Hippocampal formation (tissue), 2 donors: ENCODE results near the gene GATAD2A.

ENCODE experiments used
- DNase-seq, 2 donors: peaks; one replicate each; lab custom pipeline; 2025; lab: John Stamatoyannopoulos, UW

GATAD2A gene

GRCh38 chr19:19421299-19421696 lies 15.8 kb downstream of the GATAD2A start:
- DNase-seq = no peak

- no peak for DNase-seq
Measured at GRCh38 chr19:19422156-19422555, 16.7 kb downstream of the GATAD2A start.

DNA sequence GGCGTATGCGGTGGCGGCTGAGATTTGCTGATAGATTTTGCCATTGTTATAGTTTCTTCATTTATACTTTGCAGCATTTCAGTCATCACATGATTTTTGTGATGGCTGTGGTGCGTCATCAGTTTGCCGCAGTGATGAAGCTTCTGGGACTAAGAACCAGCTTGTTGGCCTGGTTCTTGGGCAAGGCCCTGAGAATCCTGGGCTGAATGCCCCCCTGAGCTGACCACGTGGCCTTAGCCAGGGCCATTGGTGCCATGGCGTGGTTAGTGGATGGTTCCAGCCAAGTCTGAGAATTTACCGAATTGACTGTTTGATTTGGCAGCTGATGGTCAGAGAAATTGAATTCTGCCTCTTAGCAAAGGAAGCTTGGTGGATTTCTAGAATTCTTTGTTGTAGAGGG lies 17.8 kb downstream of the GATAD2A start:
- no peak for DNase-seq

DNA sequence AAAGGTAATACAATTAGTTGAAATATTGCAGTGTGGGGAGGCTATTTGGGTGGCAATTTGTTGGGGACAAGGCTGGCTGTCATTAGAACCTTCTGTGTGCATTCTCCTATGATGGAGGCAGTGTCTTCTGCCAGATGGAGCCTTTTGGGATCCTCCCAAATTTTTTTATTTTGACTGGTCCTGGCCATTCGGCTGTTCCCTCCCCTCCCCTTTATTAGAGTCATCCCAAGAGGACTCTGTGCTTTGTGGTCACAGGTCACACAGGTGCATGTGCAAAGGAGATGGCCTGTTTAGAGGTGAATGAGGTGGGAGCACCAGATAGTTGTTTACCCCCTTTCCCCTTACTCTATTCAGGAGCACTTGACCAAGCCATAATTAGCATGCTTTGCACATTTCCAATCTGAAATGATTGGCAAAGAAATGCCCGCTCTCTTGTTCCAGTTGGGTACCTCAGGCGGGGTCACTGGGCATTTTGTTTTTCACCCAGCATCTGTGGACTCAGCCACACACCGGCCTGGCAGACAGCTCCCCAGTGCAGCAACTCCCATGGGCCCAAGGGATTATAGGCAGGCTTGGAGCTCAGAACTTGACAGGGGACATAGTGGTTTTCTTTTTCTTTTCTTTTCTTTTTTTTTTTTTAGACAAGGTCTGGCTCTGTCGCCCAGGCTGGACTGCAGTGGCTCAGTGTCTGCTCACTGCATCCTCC lies 19.8 kb downstream of the GATAD2A start:
- no peak for DNase-seq

GRCh38 chr19:19426216-19426615 lies 20.7 kb downstream of the GATAD2A start:
- no peak for DNase-seq

DNA sequence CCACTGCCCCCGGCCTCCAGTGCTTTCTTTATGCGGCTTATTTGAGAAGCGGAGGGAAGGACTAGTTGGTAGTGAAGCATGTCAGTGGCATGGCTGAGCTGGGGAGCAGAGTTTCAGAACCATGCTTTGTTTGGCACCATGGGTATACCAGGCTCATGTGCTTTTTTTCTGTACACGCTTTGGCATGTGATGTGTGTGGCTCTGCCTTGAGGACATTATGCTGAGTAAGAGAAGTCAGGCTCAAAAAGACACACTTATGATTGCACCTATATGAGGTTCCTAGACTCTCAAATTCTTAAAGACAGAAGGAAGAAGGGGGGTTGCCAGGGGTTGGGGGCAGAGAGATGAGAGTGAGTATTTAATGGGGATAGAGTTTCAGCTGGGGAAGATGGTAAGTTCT lies 21.3 kb downstream of the GATAD2A start:
- no peak for DNase-seq

DNA sequence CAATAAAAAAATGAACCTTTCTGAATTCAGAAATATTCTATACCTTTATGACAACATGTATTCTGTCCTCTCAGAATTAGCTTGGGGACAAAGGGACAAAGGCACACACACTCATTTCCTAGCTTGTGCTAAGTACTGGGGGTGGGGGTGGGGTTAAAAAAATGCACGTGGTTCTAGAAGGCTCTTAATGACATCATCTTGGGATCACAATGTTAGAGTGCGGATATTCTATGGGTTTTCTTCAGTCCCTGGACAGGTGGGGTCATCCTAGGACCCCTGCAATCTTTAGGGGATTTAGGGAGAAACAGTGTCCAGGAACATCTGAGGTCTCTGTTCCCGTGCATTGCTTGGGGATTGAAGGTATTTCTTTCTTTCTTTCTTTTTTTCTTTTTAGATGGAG lies 21.8 kb downstream of the GATAD2A start:
- no peak for DNase-seq

DNA sequence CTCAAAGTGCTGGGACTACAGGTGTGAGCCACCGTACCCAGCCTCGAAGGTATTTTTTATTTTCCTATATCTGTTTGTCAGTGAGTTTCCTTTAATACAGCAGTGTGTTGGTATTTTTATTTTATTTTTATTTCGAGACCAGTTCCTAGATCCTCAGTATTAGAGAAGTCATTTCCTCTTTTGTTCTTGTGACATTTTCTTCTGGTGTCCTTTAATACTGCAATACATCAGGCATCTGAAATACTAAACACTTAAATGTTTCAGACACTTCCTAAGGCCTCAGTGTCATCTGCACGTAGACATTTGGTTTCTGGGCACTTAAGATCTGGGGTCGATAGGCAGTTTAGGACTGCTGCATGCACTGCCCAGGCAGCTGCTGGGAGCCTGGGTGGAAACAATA lies 22.5 kb downstream of the GATAD2A start:
- no peak for DNase-seq

GRCh38 chr19:19428746-19429145 lies 23.3 kb downstream of the GATAD2A start:
- no peak for DNase-seq

- DNase-seq = no peak
Measured at GRCh38 chr19:19429361-19429760, 23.9 kb downstream of the GATAD2A start.

- DNase-seq = no peak
Measured at GRCh38 chr19:19432732-19433131, 27.3 kb downstream of the GATAD2A start.

GRCh38 chr19:19433666-19434213 lies 28.3 kb downstream of the GATAD2A start:
- no peak for DNase-seq

DNA sequence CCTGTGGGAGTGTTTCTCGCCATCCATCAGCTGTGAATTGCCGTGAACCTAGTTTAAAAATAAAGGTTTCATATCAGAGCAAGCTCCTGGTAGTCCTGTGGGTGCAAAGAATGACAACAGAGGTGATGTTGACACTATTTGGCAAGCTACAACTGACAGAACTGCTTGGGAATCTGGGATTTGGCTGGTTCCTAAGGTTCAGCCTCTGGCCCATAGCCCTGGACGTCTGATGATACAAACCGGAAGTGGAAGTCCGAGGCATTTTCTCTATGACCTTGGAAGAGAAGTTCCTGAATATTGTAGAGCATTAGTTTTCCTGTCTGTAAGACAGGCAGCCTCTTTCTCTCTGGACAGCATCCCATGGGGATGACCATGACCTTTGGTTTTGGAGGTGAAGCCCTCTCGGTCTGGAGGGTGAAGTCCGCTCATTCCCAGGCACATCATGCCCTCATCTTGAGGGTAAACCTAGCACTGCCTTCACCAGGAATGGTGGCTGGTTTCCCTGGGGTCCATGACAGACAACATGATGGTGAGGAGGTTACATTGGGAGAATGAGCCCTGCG lies 29.1 kb downstream of the GATAD2A start:
- no peak for DNase-seq

- DNase-seq = no peak
Measured at GRCh38 chr19:19436137-19436691, 30.7 kb downstream of the GATAD2A start.

DNA sequence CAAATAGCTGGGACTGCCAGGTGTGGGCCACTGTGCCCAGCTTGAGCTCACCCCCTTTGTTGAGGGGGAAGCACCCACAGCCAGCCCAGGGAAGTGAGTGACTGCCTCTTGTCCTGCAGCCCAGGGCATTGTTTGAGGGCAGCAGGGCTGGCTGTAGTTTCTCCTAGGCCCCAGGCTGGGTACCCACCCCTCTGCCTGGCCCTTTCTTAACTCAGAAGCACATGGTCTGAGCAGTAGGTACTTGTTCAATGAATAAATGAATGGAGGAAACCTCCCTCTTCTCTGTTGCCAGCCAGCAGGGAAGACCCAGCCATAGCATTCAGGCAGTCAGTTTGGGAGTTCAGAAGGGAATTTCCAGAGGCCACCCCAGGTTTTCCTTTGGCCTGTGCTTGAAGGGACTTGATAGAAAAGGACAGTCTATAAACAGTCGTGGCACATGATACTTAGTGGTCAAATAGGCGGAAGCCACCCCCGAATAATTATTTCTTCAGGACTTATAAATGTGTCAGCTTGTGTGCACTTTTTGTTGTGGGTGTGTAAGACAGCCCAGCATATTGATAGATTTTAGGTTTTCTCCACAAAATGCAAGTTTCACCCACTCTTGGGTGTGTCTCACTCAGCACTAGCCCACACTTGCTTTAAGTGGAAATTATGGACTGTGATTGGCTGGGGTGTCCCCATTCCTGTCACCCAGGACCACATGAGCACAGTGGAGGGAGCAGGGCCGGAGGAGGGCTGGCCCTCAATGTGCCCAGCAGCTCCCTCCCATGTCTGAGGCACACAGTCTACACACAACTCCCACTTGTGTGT lies 33.1 kb downstream of the GATAD2A start:
- no peak for DNase-seq

DNA sequence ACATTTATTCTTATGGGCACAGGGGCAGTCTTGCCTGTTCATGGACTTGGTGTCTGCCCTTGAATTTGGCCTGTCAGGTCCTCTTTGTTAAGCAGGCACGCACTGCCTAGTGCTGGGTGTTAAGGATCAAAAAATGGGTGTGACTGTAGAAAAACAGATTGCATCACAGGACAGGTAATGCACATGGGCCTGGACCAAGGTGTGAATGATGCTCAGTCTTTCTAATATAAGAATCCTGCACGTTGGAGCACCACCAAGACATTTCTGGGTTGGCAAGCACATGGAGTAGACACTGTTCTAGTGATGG lies 33.7 kb downstream of the GATAD2A start:
- DNase-seq = no peak

DNA sequence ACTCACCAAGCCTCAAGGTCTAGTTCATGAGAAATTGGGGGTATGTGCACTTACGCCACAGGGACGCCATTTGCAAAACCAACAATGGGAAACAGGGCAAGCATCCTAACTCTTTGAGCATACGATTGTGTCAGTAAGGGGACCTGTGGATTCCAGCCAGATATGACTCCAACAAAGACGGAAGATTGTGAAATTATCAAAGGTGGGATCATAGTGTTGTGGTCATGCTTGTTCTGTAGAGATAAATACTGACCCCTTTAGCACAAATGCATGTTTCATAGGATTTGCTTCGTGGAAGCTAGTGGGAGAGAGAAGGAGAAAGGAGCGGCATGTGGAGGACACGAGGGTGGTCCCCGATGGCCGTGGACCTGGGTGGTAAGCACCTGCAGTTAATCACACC lies 37.8 kb downstream of the GATAD2A start:
- DNase-seq = no peak

DNA sequence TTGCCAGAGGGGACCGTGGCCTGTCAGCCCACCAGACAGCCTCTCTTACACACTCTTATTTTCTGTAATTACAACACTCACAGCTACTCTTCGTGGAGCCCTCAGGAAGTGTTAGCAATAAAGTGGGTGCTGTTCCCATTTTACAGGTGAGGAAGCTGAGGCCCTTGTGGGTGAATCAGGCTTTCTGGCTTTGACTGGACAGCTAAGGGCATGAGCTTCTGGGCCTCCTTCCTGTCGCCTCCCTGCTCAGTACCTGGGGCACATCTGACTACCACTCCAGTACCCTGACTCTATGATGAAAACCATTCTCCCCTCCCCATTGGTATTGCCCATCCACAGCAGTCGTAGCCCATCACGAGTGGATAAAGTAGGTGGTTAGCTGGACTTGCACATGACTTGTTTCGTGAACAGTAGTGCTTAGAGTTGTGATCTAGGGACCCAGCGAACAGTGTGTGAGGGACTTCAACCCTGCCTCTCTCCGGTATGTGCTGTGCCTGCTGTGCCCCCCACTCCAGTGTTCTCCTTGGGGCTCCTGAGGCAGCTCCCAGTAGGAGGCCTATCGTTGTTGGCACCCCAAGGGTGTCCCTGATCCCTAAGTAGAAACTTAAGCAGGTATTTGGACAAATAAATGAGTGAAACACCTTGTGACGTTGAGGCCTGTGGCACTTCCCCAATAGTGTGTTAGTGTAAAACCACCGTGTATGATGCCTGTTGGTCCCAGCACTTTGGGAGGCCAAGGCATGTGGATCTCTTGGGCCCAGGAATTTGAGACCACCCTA lies 38.6 kb downstream of the GATAD2A start:
- DNase-seq = no peak

DNA sequence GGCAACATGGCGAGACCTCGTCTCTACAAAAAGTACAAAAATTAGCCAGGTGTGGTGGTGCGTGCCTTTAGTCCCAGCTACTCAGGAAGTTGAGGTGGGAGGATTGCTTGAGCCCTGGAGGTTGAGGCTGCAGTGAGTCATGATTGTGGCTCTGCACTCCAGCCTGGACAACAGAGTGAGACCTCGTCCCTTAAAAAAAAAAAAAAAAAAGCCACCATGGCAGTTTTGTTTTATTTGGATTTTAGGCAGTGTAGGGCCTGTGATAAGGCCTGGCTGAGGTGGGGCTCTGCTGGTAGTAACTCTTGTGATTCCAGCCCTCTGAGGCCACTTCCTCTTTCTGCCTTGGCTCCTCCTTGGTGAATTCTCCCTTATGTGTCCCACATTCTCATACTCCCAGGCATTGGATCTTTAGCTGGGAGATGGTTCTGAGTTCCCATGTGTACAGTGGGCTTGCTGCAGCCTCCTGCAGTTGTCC lies 39.2 kb downstream of the GATAD2A start:
- DNase-seq = no peak

- DNase-seq = no peak
Measured at GRCh38 chr19:19445288-19445687, 39.8 kb downstream of the GATAD2A start.

DNA sequence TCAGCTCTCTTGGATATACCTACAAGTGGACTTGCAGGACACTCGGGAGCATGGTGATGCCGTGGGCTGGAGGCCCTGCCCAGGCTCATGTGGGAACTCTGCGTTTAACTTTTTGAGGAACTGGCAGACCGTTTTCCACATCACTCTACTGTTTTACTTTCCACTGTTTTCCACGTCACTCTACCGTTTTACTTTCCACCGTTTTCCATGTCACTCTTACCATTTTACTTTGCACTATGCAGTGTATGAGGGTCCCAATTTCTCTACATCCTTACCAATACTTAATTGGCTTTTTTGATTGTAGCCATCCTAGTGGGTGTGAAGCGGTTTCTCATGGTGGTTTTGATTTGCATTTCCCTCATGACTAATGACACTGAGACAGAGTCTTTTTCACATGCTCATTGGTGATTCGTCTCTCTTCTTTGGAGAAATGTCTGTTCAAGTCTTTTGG lies 40.5 kb downstream of the GATAD2A start:
- no peak for DNase-seq
